ENCODE results near the gene KIF19.

GRCh38 chr17:74372426-74372825 lies 46.4 kb downstream of the KIF19 start:
- TF ChIP-seq TCF3 (IDR thresholded peaks at IDR 0.05; ENCODE audit: borderline replicate concordance, insufficient read depth, low read depth, low read length), result no peak
- TF ChIP-seq HDGF (IDR thresholded peaks at IDR 0.05), result no peak
- TF ChIP-seq SRF (IDR thresholded peaks at IDR 0.05; ENCODE audit: low read depth in 2 of 2, low read length in 2 of 2), result no peak
- no peak for TF ChIP-seq KDM1A (IDR thresholded peaks at IDR 0.05; ENCODE audit: borderline replicate concordance)
- TF ChIP-seq, protein P1, sequence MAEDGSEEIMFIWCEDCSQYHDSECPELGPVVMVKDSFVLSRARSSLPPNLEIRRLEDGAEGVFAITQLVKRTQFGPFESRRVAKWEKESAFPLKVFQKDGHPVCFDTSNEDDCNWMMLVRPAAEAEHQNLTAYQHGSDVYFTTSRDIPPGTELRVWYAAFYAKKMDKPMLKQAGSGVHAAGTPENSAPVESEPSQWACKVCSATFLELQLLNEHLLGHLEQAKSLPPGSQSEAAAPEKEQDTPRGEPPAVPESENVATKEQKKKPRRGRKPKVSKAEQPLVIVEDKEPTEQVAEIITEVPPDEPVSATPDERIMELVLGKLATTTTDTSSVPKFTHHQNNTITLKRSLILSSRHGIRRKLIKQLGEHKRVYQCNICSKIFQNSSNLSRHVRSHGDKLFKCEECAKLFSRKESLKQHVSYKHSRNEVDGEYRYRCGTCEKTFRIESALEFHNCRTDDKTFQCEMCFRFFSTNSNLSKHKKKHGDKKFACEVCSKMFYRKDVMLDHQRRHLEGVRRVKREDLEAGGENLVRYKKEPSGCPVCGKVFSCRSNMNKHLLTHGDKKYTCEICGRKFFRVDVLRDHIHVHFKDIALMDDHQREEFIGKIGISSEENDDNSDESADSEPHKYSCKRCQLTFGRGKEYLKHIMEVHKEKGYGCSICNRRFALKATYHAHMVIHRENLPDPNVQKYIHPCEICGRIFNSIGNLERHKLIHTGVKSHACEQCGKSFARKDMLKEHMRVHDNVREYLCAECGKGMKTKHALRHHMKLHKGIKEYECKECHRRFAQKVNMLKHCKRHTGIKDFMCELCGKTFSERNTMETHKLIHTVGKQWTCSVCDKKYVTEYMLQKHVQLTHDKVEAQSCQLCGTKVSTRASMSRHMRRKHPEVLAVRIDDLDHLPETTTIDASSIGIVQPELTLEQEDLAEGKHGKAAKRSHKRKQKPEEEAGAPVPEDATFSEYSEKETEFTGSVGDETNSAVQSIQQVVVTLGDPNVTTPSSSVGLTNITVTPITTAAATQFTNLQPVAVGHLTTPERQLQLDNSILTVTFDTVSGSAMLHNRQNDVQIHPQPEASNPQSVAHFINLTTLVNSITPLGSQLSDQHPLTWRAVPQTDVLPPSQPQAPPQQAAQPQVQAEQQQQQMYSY (CRISPR knock-in tag; IDR thresholded peaks at IDR 0.05), result no peak
